GM12878 (cell line): ENCODE measurements around the gene IRF2. TPM values are rescaled to one million over a fixed set of nuclear protein-coding genes. Genes with fewer than 3 reads are reported as not detected.

Source experiments
- ATAC-seq: fragments of 200-7000 bp; cut with Tn5 transposase; 3 replicates; pipeline ENCODE4 v1.9.1; 2020; ENCODE audit warnings: mild to moderate bottlenecking, moderate library complexity
- BruUV-seq: library from RNA; stranded (reverse); fragments of 400-500 nt; replicated peaks from 2 replicates; lab custom pipeline; 2021; lab: Mats Ljungman, UMichigan
- CTCF ChIA-PET: fragments of 300-600 bp; sonication (Branson Sonifier 250); formaldehyde crosslinking; extraction: SDS; loops from one replicate; lab custom pipeline; 2021; ENCODE audit warnings: inconsistent platforms; lab: Yijun Ruan, JAX
- POLR2A ChIA-PET: fragments of 350-600 bp; formaldehyde crosslinking; extraction: SDS; loops from one replicate; lab custom pipeline; 2021; ENCODE audit warnings: inconsistent platforms; lab: Charles Lee
- RAD21 ChIA-PET: fragments of 300-600 bp; sonication (Branson Sonifier 250); formaldehyde crosslinking; loops from one replicate; lab custom pipeline; 2023; ENCODE audit warnings: antibody characterized with exemption; ENCODE audit not compliant: unreplicated experiment; lab: Charles Lee
- SMC1A ChIA-PET: fragments of 300-600 bp; sonication (Branson Sonifier 250); formaldehyde crosslinking; loops from one replicate; lab custom pipeline; 2023; ENCODE audit not compliant: unreplicated experiment, uncharacterized antibody; lab: Charles Lee
- DNase-seq: peaks from one replicate; pipeline ENCODE4 v3.0.0-alpha.2; 2011; ENCODE audit warnings: low read depth, low spot score
- FAIRE-seq: peaks from 3 replicates; lab custom pipeline; 2011; peaks lifted over from hg19 to GRCh38; lab: Jason Lieb, UNC
- H2AFZ ChIP-seq: 2 replicates; pipeline ENCODE4 v1.6.0; 2011; ENCODE audit warnings: low read depth, low read length, control low read depth; ENCODE audit not compliant: control insufficient read depth
- H3K27ac ChIP-seq: 2 replicates; pipeline ENCODE4 v1.5.1; 2011; ENCODE audit warnings: control low read depth; ENCODE audit not compliant: control insufficient read depth, insufficient read depth
- H3K27me3 ChIP-seq, 2 experiments: replicated peaks in 1 of 2; 2 replicates each; pipeline versions ENCODE4 v1.6.0 to v1.6.1; 2011; ENCODE audit warnings: low read length in 1 of 2; ENCODE audit not compliant: control insufficient read depth in 2 of 2, insufficient read depth in 2 of 2
- H3K36me3 ChIP-seq, 2 experiments: 2 replicates each; pipeline ENCODE4 v1.5.1; 2011; ENCODE audit warnings: low read length in 1 of 2; ENCODE audit not compliant: control insufficient read depth in 2 of 2, insufficient read depth in 2 of 2
- H3K4me1 ChIP-seq: 2 replicates; pipeline ENCODE4 v1.6.1; 2011; ENCODE audit warnings: mild to moderate bottlenecking, low read length, moderate library complexity, mixed read lengths; ENCODE audit not compliant: control insufficient read depth, insufficient read depth
- H3K4me2 ChIP-seq: 2 replicates; pipeline ENCODE4 v1.6.0; 2011; ENCODE audit warnings: control low read depth; ENCODE audit not compliant: control insufficient read depth, insufficient read depth
- H3K4me3 ChIP-seq: fragments of 200-600 bp; sonication (generic); 2 replicates; pipeline ENCODE4 v1.5.1; 2016
- H3K79me2 ChIP-seq: 2 replicates; pipeline ENCODE4 v1.6.0; 2011; ENCODE audit warnings: low read length; ENCODE audit not compliant: control insufficient read depth, insufficient read depth
- H3K9ac ChIP-seq: 2 replicates; pipeline ENCODE4 v1.8.0; 2011; ENCODE audit warnings: low read length, control low read depth, mixed read lengths; ENCODE audit not compliant: control insufficient read depth, insufficient read depth
- H3K9me3 ChIP-seq: replicated peaks from 3 replicates; pipeline ENCODE4 v1.5.1; 2011; ENCODE audit warnings: mild to moderate bottlenecking, low read length; ENCODE audit not compliant: control insufficient read depth, insufficient read depth
- H4K20me1 ChIP-seq: 2 replicates; pipeline ENCODE4 v1.6.0; 2011; ENCODE audit not compliant: control insufficient read depth, insufficient read depth
- CREB1 ChIP-seq: IDR thresholded peaks from 2 replicates; pipeline ENCODE4 v1.6.1; 2012; ENCODE audit warnings: low read depth, mild to moderate bottlenecking, inconsistent platforms
- NKRF ChIP-seq: fragments of 450-650 bp; conservative IDR thresholded peaks from 2 replicates; pipeline ENCODE4 v1.6.1; 2017; ENCODE audit warnings: mild to moderate bottlenecking, moderate library complexity
- WGBS: methylation state at CpG from one replicate; pipeline ENCODE4 v1.1.6; 2016; ENCODE audit warnings: low lambda C conversion rate; ENCODE audit not compliant: insufficient replicate concordance, insufficient coverage; ENCODE audit errors: missing lambda C conversion rate; 5-methylcytosine and 5-hydroxymethylcytosine counted together
- in situ Hi-C: fragments of 300-500 bp; cut with MboI; formaldehyde crosslinking; loops from 9 replicates; pipeline ENCODE4 v1.14.3; 2018; ENCODE audit warnings: mixed read lengths
- intact Hi-C: fragments of 100-400 bp; cut with micrococcal nuclease; formaldehyde crosslinking; loops from one replicate; pipeline ENCODE4 v1.14.2; 2022; ENCODE audit not compliant: unreplicated experiment
- polyA plus RNA-seq, 11 experiments: library from polyadenylated mRNA; depleted of rRNA in 4 of 11; unstranded in 6 of 11; stranded (reverse) in 5 of 11; fragments of >200 nt; fragmentation: Nextera tagmentation in 4 of 11; fragmentation: Illumina TruSeq in 1 of 11; extraction: Ambion mirVana in 4 of 11; extraction: Trizol in 1 of 11; gene quantifications; 1 replicate in 1 of 11; 2 replicates in 10 of 11; pipeline versions ENCODE4 v1.2.1 to v1.2.3, GENCODE V29; 2011 to 2016; ENCODE audit warnings: inconsistent platforms in 2 of 11, missing spikeins in 2 of 11, low read depth in 1 of 11
- total RNA-seq, 4 experiments: library from RNA; depleted of rRNA in 3 of 4; stranded (reverse); fragments of >200 nt in 3 of 4; fragmentation: Illumina TruSeq in 1 of 4; extraction: Trizol in 1 of 4; gene quantifications; 2 replicates each; pipeline versions ENCODE4 v1.2.1 to v1.2.3, GENCODE V29; 2013 to 2021
- TF ChIP-seq, protein P1 (sequence below): IDR thresholded peaks from 2 replicates; pipeline ENCODE4 v1.6.1; 2011; ENCODE audit warnings: borderline replicate concordance, low read depth, mild to moderate bottlenecking, moderate library complexity, low read length; ENCODE audit not compliant: insufficient read depth, poor library complexity, severe bottlenecking

IRF2 gene
- total and polyA plus RNA-seq, 10 of the 15 experiments (the other 5 are each of a cell fraction or from before 2014, with no cell fraction given): 45.1 to 99.3 (median 58.9) TPM

DNA sequence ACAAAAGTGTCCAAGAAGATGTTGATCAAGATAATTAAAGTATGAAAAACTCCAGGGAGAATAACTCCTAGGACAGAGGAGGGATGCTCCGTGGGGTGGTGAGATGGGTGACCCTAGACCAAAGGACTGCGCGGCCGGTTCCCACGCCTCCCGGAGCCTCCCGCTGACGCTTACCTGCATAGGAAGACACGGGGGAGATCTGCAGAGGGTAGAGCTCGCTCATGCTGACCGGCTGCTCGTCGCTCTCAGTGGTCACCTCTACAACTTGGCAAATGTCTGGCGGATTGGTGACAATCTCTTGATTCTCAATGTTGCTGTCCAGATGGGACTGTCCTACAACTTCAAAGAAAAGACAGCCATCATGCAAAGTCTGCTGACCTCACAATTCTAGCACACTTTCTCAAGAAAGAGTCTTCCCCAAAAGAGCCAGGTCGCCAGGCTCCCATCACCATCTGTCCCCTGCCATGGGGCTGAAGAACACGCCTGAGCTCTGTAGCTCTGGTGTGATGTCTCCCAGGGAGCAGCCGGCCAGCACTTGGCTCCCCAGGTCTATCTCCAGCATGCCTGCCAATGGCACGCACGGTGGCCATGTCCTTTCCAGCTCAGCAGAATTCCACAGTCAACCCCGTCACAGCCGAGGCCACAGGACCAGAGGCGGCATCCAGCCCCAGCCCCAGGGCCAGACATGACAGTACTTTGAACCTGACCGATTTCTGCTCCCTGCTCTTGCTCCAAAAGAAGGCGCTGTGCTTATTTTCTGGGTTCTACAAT lies 75.4 kb downstream of the IRF2 start:
- ChIA-PET CTCF (interaction anchor here (0.7 to 1.4 kb wide), 2 partner anchors 10 to 11 kb away, joined by 3 to 4 read pairs; no protein-coding TSS in a partner anchor), RAD21 (no interaction called here), POLR2A (no interaction called here), SMC1A (interaction anchor here (1.2 kb wide), 1 partner anchor 77 kb away, joined by 4 read pairs; no protein-coding TSS in a partner anchor)
- no peak overlapping the region for H2AFZ ChIP-seq
- no peak for DNase-seq
- 94% methylated on average over 22 of the region's 24 CpGs for WGBS
- no peak overlapping the region for H3K4me3 ChIP-seq
- H3K27ac ChIP-seq: no peak overlapping the region
- no peak for FAIRE-seq
- ATAC-seq: no peak
- H3K4me2 ChIP-seq: no peak overlapping the region
- BruUV-seq: no TSS peak
- H3K27me3 ChIP-seq: no peaks in the 10 kb centered on the region
- no peak overlapping the region for H3K9ac ChIP-seq
- peaks cover 36% of the 10 kb centered on the region for H3K4me1 ChIP-seq
- no peaks in the 10 kb centered on the region for H4K20me1 ChIP-seq
- TF ChIP-seq, protein P1, sequence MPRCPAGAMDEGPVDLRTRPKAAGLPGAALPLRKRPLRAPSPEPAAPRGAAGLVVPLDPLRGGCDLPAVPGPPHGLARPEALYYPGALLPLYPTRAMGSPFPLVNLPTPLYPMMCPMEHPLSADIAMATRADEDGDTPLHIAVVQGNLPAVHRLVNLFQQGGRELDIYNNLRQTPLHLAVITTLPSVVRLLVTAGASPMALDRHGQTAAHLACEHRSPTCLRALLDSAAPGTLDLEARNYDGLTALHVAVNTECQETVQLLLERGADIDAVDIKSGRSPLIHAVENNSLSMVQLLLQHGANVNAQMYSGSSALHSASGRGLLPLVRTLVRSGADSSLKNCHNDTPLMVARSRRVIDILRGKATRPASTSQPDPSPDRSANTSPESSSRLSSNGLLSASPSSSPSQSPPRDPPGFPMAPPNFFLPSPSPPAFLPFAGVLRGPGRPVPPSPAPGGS: peak; percentile 67
- no peak for TF ChIP-seq NKRF
- no peak for TF ChIP-seq CREB1
- intact Hi-C loops (loop anchor here (5.0 kb wide), 5 partner anchors 73 to 138 kb away; partner anchors contain the start of gene IRF2), in situ Hi-C loops (no loop called here)
- H3K9me3 ChIP-seq: no peaks in the 10 kb centered on the region; the same call in 2 of the 3 replicates
- peaks cover 4 to 36% of the 10 kb centered on the region in 2 experiments for H3K36me3 ChIP-seq
- peaks cover 7% of the 10 kb centered on the region for H3K79me2 ChIP-seq
